ENCODE measurements around the gene CTTN. TPM values are rescaled to one million over a fixed set of nuclear protein-coding genes. Genes with fewer than 3 reads are reported as not detected.

Gene CTTN
- total and polyA plus RNA-seq, 2 of the 13 experiments (the other 11 are each of a cell fraction or from before 2014, with no cell fraction given) = 84.4 to 114 TPM

DNA sequence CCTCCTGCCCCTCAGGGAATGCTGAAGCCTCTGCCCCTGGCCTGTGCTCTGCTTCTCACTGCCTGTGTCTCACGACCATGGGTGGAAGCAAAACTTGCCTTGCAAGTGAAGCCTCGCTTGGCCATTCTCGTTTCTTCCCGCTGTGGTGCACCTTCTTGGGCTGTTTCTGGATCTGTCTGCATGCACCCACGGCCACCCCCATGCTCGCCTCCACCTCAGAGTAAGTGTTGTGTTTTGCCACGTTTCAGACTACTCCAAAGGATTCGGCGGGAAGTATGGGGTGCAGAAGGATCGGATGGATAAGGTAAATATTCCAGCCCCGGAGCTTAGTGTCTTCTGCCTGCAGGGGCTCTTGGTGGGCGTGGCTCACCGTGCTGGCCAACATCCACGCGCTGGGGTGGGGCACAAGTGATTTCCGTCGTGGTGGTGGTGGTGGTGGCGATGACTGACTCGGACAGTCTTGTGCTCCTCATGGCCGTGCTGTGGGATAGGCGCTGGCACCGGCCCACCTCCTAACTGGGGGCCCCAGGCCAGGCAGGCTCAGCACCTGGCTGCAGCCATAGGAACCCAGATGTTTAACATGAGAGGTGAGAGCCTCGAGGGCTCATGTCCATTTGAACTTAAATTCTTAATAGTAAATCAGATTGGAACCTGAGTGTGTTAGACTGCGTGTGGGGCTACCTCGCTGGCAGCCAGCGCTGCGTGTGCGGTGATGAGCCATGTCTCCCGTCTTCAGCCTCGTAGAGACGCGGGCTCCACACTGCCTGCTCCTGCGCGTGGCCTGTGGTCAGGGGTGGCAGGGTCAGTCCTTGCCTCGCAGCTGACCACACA is 24.6 kb downstream of the CTTN start:
- no peak for DNase-seq (ENCODE audit: low spot score)
- ChIA-PET CTCF (ENCODE audit: low intra/inter-chr PET ratio, low total read pairs) (no interaction called here), POLR2A (no interaction called here)
- no peaks in the 10 kb centered on the region for H4K20me1 ChIP-seq (ENCODE audit: insufficient read depth, low read length)
- H3K4me3 ChIP-seq (replicated peaks in 1 of 3; ENCODE audit: insufficient read depth in 1 of 3, low read depth in 2 of 3, low read length in 3 of 3) = no peak overlapping the region
- no TSS peak for BruUV-seq (replicated peaks)
- no peaks in the 10 kb centered on the region for H3K9me3 ChIP-seq (ENCODE audit: low read length)
- no peak for FAIRE-seq
- peaks cover 45 to 81% of the 10 kb centered on the region in 2 experiments for H3K36me3 ChIP-seq (replicated peaks in 1 of 2; ENCODE audit: control insufficient read depth in 1 of 2, insufficient read depth in 2 of 2, low read length in 2 of 2)
- no peak for ATAC-seq
- in situ Hi-C loops (cut with HindIII; ENCODE audit: extremely low pct_ligation_motif_present, low pct_unique_long_range_greater_than_20kb) (no loop called here), intact Hi-C loops (cut with micrococcal nuclease; ENCODE audit: unreplicated experiment) (no loop called here)
- H3K4me1 ChIP-seq (ENCODE audit: insufficient read depth, low read length) = no peaks in the 10 kb centered on the region
- no peak overlapping the region for H2AFZ ChIP-seq (ENCODE audit: low read length)
- H3K4me2 ChIP-seq (ENCODE audit: low read depth, low read length) = no peak overlapping the region
- H3K9ac ChIP-seq (ENCODE audit: insufficient read depth, low read depth, low read length) = no peak overlapping the region
- 96% methylated on average over 29 of the region's 35 CpGs for WGBS (ENCODE audit: low lambda C conversion rate)
- no peaks in the 10 kb centered on the region for H3K79me2 ChIP-seq (ENCODE audit: insufficient read depth, low read length)
- no peaks in the 10 kb centered on the region for H3K27me3 ChIP-seq (ENCODE audit: control insufficient read depth in 1 of 2, insufficient read depth in 2 of 2, low read length in 2 of 2)
- H3K27ac ChIP-seq (ENCODE audit: extremely low read length, insufficient read depth, low read length) = no peak overlapping the region
- no peak for TF ChIP-seq SRSF1 (optimal IDR thresholded peaks at IDR 0.05; ENCODE audit: low read depth, low read length)
- no peak for TF ChIP-seq NFE2L1 (CRISPR knock-in tag; IDR thresholded peaks at IDR 0.05; ENCODE audit: borderline replicate concordance)
- no peak for TF ChIP-seq ZNF572 (CRISPR knock-in tag; IDR thresholded peaks at IDR 0.05)
- TF ChIP-seq ZNF570 (CRISPR knock-in tag; IDR thresholded peaks at IDR 0.05; ENCODE audit: borderline replicate concordance) = no peak
- TF ChIP-seq ZNF510 (CRISPR knock-in tag; IDR thresholded peaks at IDR 0.05; ENCODE audit: low read depth) = no peak
- TF ChIP-seq, protein P1, sequence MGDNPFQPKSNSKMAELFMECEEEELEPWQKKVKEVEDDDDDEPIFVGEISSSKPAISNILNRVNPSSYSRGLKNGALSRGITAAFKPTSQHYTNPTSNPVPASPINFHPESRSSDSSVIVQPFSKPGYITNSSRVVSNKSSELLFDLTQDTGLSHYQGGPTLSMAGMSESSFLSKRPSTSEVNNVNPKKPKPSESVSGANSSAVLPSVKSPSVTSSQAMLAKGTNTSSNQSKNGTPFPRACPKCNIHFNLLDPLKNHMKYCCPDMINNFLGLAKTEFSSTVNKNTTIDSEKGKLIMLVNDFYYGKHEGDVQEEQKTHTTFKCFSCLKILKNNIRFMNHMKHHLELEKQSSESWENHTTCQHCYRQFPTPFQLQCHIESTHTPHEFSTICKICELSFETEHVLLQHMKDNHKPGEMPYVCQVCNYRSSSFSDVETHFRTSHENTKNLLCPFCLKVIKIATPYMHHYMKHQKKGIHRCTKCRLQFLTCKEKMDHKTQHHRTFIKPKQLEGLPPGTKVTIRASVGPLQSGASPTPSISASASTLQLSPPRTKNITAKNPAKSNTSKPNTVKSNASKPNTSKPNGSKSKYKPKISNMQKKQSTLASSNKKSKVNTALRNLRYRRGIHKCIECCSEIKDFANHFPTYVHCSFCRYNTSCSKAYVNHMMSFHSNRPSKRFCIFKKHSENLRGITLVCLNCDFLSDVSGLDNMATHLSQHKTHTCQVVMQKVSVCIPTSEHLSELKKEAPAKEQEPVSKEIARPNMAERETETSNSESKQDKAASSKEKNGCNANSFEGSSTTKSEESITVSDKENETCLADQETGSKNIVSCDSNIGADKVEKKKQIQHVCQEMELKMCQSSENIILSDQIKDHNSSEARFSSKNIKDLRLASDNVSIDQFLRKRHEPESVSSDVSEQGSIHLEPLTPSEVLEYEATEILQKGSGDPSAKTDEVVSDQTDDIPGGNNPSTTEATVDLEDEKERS (CRISPR knock-in tag; IDR thresholded peaks at IDR 0.05) = no peak
- TF ChIP-seq, protein P2, sequence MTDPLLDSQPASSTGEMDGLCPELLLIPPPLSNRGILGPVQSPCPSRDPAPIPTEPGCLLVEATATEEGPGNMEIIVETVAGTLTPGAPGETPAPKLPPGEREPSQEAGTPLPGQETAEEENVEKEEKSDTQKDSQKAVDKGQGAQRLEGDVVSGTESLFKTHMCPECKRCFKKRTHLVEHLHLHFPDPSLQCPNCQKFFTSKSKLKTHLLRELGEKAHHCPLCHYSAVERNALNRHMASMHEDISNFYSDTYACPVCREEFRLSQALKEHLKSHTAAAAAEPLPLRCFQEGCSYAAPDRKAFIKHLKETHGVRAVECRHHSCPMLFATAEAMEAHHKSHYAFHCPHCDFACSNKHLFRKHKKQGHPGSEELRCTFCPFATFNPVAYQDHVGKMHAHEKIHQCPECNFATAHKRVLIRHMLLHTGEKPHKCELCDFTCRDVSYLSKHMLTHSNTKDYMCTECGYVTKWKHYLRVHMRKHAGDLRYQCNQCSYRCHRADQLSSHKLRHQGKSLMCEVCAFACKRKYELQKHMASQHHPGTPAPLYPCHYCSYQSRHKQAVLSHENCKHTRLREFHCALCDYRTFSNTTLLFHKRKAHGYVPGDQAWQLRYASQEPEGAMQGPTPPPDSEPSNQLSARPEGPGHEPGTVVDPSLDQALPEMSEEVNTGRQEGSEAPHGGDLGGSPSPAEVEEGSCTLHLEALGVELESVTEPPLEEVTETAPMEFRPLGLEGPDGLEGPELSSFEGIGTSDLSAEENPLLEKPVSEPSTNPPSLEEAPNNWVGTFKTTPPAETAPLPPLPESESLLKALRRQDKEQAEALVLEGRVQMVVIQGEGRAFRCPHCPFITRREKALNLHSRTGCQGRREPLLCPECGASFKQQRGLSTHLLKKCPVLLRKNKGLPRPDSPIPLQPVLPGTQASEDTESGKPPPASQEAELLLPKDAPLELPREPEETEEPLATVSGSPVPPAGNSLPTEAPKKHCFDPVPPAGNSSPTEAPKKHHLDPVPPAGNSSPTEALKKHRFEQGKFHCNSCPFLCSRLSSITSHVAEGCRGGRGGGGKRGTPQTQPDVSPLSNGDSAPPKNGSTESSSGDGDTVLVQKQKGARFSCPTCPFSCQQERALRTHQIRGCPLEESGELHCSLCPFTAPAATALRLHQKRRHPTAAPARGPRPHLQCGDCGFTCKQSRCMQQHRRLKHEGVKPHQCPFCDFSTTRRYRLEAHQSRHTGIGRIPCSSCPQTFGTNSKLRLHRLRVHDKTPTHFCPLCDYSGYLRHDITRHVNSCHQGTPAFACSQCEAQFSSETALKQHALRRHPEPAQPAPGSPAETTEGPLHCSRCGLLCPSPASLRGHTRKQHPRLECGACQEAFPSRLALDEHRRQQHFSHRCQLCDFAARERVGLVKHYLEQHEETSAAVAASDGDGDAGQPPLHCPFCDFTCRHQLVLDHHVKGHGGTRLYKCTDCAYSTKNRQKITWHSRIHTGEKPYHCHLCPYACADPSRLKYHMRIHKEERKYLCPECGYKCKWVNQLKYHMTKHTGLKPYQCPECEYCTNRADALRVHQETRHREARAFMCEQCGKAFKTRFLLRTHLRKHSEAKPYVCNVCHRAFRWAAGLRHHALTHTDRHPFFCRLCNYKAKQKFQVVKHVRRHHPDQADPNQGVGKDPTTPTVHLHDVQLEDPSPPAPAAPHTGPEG (CRISPR knock-in tag; IDR thresholded peaks at IDR 0.05) = no peak
- no peak for TF ChIP-seq ZNF468 (CRISPR knock-in tag; IDR thresholded peaks at IDR 0.05)
- TF ChIP-seq EED (CRISPR knock-in tag; IDR thresholded peaks at IDR 0.05) = no peak
- TF ChIP-seq REL (CRISPR knock-in tag; conservative IDR thresholded peaks at IDR 0.05) = no peak
- TF ChIP-seq ZNF446 (CRISPR knock-in tag; IDR thresholded peaks at IDR 0.05) = no peak
- TF ChIP-seq HHEX (CRISPR knock-in tag; IDR thresholded peaks at IDR 0.05) = no peak
- TF ChIP-seq PRPF4 (IDR thresholded peaks at IDR 0.05; ENCODE audit: low read depth, low read length, poor library complexity, severe bottlenecking) = no peak
- no peak for TF ChIP-seq ZNF496 (CRISPR knock-in tag; IDR thresholded peaks at IDR 0.05; ENCODE audit: insufficient replicate concordance)
- no peak for TF ChIP-seq ZNF44 (CRISPR knock-in tag; IDR thresholded peaks at IDR 0.05)

Measured in HepG2 (cell line).